Activated CD4-positive, CD25-positive, alpha-beta regulatory T cell treated with anti-CD3 and anti-CD28 coated beads, Interleukin-2, amount 50 U/mL, for 72 hours (primary cell): ENCODE data around the gene AACS.
"Not testable (repeated sequence)": the region's sequence is repeated elsewhere in the genome, so short reads cannot be mapped to it uniquely, and the experiment has no call there.

Source experiments
- DNase-seq: peaks from one replicate; pipeline ENCODE4 v3.0.0; 2021

The AACS gene, protein sequence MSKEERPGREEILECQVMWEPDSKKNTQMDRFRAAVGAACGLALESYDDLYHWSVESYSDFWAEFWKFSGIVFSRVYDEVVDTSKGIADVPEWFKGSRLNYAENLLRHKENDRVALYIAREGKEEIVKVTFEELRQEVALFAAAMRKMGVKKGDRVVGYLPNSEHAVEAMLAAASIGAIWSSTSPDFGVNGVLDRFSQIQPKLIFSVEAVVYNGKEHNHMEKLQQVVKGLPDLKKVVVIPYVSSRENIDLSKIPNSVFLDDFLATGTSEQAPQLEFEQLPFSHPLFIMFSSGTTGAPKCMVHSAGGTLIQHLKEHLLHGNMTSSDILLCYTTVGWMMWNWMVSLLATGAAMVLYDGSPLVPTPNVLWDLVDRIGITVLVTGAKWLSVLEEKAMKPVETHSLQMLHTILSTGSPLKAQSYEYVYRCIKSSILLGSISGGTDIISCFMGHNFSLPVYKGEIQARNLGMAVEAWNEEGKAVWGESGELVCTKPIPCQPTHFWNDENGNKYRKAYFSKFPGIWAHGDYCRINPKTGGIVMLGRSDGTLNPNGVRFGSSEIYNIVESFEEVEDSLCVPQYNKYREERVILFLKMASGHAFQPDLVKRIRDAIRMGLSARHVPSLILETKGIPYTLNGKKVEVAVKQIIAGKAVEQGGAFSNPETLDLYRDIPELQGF

DNA sequence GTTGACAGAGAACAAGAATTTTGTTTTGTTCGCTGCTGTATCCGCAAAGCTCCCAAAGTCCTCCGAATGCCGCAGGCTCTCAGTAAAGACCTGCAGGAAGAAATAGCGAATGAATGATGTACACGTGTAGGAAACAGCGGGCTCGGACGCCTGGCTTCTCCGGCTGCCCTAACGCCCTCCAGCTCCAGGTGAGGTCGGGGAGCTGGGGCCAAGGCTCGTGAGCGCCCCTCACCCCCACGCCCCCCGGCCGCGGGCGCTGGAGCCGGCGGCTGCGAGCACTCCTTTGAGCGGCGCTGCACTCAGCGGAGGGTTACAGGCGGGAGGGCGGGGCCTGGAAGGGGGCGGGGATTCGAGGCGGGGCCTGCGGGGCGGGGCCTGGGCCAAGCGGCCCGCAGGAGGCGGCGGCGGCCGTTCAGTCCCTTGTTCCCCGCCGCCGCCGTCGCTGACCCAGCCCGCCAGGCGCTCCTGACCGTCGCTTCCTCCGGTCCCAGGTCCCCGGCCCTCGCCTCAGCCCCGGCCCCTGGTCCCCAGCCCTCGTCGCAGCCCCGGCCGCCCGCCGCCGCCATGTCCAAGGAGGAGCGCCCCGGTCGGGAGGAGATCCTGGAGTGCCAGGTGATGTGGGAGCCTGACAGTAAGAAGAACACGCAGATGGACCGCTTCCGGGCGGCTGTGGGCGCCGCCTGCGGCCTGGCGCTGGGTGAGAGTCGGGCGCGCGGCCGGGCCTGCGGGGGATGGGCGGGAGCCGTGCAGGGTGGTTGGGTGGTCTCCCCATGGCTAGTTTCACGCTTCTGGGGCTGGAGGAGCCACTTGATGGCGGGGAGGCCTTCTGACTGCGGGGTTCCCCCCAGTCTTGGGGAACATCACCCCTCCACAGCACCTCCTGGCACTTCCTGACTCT lies at the start of gene AACS:
TSS of gene AACS (plus strand) at position 415 of the 898 bp plus-strand sequence. CDS start at position 565, 150 bp downstream.
- DNase-seq, result peak; percentile 79

- DNase-seq, result no peak
Measured at GRCh38 chr12:125015680-125016310, 49.4 kb upstream of the AACS start.

GRCh38 chr12:125017801-125018200 lies 47.4 kb upstream of the AACS start:
- no peak for DNase-seq

- DNase-seq, result no peak
Measured at GRCh38 chr12:125018356-125018755, 46.9 kb upstream of the AACS start.

- no peak for DNase-seq
Measured at GRCh38 chr12:125021096-125021495, 44.1 kb upstream of the AACS start.

DNA sequence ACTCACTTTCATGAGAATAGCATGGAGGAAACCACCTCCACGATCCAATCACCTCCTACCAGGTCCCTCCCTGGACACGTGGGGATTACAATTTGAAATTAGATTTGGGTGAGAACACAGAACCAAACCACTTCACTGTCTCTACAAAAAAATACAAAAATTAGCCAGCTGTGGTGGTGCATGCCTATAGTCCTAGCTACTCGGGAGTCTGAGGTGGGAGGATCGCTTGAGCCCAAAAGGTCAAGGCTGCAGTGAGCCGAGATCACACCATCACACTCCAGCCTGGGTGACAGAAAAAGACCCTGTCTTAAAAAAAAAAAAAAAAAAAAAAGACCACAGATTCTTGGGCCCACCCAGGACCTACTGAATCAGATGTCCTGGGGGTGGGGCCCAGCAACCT lies 43.5 kb upstream of the AACS start:
- DNase-seq, result no peak

- no peak for DNase-seq
Measured at GRCh38 chr12:125023065-125023464, 42.2 kb upstream of the AACS start.

- DNase-seq, result no peak
Measured at GRCh38 chr12:125024949-125025563, 40.2 kb upstream of the AACS start.

DNA sequence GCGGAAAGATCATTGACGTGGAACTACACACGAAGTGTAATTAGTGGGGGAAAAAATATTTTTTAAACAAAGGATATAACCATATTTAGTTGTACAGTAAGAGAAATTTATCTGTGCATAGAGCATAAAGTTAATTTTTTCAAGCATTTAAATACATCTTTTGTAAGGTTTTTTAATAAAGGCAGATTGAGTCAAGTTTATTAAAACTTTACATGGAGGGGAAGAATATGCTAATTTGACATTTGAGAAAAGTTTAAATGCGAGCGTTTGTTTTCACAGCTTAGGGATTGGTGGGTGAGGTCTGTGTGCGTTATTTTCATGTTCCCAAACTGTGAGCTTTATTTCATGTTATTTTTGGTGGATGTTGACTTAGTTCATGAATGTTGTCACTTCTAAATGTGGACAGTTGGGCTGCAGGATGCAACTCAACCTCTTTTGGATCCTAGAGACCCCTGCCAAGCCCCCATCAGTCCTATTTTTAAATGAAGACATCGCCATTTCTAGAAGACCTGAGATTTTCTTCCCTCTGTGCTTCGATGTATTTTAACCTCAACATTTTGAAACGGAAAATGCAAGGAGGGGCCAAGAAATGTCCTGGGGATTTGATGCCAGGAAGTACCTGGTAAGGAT lies 39.5 kb upstream of the AACS start:
- no peak for DNase-seq

DNA sequence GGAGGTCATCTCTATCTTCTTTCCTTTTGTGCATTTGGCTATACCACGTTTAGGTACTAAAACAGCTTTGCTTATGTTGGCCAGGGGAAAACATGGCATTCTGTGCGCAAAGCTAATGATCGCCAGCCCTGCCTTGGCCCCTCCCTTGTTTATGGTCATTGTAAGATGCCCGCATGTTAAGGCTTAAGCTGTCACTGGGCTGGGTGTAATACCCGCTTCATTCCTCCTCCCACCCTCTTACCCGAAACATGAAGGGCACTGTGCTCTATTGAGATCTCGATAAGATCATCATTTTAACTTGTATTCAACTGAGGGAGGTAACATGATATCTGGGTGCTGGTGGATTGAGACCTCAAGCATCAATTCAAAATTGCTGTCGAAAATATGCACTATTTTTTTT lies 37.1 kb upstream of the AACS start:
- DNase-seq, result no peak

- DNase-seq, result no peak
Measured at GRCh38 chr12:125029761-125030358, 35.4 kb upstream of the AACS start.

DNA sequence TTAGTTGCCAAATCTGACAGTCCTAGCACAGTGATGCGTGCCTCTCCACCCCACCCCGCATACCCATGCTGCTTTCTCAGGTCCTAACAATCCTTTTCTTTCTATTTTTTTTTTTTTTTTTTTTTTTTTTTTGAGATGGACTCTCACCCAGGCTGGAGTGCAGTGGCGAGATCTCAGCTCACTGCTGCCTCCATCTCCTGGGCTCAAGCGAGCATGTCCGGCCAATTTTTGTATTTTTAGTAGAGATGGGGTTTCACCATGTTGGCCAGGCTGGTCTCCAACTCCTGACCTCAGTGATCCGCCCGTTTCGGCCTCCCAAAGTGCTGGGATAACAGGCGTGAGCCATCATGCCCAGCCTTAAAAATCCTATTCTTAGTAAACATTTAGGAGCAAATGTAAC lies 33.8 kb upstream of the AACS start:
- not testable (repeated sequence) for DNase-seq

- no peak for DNase-seq
Measured at GRCh38 chr12:125032466-125033152, 32.6 kb upstream of the AACS start.

DNA sequence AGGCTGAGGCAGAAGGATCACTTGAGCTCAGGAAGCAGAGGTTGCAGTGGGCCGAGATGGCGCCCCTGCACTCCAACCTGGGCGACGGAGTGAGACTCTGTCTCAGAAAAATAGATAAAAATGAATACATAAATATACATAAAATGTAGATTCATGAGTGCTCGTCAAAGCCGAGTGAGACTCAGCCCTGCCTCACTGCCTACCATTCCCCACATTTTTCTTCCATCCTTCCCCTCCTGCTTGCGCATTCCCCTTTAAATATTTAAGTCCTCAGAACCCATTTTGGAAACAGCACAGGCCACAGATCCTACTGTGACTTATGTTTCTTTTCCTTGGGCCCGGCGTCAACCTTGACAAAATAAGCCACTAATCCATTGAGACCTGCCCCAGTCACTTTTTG lies 31.9 kb upstream of the AACS start:
- DNase-seq, result no peak

DNA sequence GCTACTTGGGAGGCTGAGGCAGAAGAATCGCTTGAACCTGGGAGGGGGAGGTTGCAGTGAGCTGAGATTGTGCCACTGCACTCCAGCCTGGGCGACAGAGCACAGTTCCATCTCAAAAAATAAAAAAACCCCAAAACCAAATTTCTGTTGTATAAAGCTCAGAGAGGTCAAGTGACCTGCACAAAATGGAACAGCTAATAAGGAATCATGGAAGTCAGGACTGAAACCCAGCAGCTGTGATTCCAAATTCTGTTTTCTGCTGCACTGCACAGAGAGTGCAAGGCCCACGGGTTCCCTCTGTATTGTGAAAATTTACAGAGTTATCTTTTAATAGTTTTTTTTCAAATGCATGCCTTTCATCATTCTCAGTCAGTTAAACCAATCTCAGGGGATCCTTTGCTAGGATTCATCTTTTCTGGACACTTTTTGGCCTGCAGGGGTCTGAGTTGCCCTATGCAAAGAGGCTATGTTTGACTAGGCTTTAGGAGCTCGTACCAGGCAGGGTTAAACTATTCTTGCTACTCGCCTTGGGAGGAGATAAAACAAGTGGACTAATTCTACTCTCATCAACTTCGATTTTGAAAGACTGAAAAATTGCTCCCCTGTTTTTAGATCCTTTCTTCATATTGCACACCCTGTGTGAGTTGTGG lies 26.1 kb upstream of the AACS start:
- DNase-seq, result no peak

DNA sequence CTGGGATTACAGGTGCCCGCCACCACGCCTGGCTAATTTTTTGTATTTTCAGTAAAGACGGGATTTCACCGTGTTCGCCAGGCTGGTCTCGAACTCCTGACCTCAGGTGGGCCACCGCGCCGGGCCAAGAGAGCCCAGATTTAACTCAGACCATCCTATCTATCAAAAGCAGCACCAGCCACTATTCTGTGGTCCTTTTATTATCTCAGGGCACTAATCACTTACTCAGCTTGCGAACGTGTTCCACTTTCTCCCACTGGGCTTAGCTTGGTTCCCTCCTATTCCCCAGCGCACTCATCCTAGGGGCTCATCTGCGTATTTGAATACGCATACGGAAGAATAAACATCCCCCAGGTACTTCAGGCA lies 16.2 kb upstream of the AACS start:
- DNase-seq, result no peak

DNA sequence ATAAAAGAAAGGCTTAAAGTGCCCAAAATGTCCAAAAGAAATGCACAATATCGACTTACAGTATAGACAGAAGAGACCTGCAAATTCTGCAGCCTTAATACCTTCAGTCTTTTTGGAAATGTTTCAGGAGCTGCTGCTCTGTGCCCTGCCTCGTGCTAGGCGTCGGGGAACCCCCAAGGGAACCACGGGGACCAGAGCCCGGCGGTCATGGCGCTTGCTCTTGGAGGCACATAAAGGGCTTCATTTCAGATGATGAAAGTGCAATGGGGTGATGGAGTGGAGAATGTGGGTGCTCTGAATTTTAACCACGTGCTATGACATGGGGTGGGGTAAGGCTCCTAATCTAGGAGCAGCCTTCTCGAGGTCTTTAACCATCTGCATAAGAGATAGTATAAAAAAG lies 14.8 kb upstream of the AACS start:
- no peak for DNase-seq

DNA sequence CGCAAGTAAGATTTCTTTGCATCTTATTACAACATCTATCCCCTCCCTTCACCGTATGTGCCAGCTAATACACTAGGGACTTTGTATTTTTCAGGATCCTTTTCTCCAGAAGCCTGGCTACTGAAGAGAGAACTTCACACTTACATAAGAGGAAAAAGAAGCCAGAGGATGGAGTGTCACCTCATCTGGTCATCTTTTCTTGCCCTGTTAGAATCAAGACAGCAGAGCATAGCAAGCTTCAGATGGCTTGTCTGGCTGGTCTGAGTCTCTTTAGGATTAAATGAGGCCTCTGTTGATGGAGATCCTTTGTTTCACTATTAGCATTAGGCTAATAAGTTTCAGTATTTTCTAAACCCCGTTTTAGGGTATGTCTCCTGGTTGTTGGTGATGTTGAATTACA lies 14.4 kb upstream of the AACS start:
- DNase-seq, result no peak

GRCh38 chr12:125053821-125054220 lies 11.4 kb upstream of the AACS start:
- no peak for DNase-seq

GRCh38 chr12:125055591-125055990 lies 9.6 kb upstream of the AACS start:
- DNase-seq, result no peak
